NCI-H1436 treated with DMSO at 0.1 percent for 48 hours (cell line): Measurements from ENCODE around the gene RAB32.

Experiments used
- DNase-seq: peaks from one replicate; lab custom pipeline; 2025; lab: John Stamatoyannopoulos, UW

RAB32 gene

DNA sequence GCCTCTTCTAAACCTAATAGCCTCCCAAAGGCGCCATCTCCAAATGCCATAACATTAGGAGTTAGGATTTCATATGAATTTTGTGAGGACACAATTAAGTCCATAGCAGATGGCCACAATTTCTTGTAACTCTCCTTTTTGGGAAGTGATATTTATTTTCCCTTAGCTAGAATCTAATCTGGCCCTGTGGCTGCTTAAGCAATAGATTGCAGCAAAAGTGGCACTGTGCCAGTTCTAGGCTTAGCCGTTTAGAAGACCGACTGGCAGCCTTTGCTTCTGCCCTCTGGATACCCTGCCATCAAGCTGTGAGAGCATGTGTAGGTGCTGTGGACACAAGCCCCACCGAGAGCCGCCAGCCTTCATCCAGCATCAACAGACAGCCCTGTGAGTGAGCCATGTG is 39.2 kb downstream of the RAB32 start:
- no peak for DNase-seq

DNA sequence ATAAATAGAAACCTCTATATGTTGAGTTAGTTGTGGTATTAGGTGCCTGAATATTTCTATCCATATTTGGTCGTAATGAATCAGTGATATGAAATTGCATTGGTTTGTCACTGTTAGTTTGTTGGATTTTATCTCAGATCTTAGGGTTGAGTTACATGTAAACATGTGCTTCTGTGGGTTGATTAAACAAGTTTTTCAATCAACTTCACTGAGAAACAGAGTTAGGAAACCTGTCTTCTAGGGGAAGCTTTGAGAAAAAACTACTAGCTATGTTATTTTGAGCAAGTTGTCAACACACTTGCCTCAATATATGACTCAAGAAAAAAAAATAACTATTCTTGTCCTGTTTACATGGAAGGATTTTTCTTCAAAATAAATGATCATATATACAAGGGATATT is 40.3 kb downstream of the RAB32 start:
- DNase-seq = no peak

DNA sequence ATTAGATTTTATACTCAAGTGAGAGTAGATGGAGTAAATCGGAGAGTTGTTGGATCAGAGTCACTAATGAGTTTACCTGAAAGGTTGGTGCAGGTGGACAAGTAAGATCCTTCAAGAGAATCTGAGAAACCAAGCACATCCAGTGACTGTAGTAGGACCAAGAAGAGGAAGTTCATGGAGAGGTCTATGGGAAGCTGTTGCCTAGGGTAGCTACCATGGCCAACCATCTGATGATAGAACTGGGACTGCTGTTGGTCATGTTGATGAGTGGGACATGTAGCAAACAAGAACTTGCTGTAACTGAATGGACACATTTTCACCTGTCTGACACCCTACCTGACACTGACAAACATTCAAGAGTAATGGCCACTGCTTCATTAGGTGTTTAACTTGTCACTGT is 43.8 kb downstream of the RAB32 start:
- no peak for DNase-seq

DNA sequence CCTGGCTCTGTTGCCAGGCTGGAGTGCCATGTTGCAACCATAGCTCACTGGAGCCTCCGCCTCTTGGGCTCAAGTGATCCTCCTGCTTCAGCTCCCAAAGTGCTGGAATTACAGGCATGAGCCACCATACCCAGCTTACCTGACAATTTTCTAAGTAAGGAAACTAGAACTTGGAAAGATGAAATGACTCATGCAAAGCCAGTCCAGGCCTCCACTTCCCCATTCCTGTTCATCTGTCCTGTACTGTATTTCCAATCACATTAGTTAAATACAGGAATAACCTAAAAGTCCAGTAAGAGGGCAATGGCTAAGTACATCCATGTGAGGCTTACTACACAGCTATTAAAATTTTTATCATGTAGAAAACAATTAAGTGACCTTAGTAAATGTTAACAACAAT is 46.9 kb downstream of the RAB32 start:
- DNase-seq = no peak

DNA sequence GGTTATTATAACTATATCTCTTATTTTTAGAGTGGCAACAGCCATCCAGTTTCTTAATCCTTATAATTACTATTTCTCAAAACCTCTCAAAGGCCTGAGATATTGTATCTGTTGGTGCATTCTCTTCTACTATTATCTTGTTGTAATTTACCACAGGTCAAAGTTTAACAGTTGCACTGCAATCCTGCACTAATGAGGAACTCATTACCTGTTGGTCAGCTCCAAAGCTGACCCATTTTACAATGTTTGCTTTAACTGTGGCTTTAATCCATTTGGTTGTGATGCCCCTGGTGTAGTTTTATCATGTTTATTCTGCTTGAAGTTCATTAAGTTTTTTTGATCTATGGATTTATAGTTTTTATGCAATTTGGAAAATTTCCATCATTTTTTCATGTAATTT is 48.8 kb downstream of the RAB32 start:
- DNase-seq = no peak

DNA sequence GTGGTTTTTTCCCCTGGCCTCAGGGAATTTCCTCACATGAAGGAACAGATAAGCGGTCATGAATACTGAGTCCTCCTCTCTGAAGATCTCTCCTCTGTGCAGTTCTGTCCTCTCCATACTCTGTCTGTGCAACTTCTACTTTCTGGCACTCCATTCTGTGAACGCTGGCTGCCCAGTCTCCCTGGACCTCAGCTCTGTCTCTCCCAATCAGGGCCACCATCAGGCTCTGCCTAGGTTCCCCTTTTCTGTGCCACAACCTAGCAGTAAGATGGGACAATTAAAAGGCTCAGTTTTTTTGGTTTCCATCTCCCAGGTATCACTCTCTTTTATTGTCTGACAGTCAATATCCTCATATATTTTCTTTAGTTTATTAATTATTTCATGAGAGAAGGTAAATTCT is 50.4 kb downstream of the RAB32 start:
- DNase-seq = no peak

DNA sequence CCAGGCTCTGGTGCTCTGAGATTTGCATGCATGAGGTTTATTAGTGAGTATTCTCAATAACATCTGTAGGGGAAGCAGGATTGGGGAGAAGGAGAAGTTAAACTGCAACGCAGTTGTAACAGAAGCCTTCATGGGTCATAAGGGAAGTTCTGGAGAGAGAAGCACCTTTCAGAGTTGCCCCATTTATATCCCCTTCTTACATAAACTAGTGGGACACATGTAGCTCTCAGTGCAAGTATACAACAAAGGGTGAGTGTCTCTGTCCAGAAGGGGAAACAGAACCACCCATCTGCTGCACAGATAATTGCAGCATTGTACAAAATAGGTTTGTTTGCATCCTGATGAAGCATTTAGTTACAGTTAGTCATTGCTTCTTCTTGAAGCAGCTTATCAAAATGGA is 50.9 kb downstream of the RAB32 start:
- DNase-seq = no peak

DNA sequence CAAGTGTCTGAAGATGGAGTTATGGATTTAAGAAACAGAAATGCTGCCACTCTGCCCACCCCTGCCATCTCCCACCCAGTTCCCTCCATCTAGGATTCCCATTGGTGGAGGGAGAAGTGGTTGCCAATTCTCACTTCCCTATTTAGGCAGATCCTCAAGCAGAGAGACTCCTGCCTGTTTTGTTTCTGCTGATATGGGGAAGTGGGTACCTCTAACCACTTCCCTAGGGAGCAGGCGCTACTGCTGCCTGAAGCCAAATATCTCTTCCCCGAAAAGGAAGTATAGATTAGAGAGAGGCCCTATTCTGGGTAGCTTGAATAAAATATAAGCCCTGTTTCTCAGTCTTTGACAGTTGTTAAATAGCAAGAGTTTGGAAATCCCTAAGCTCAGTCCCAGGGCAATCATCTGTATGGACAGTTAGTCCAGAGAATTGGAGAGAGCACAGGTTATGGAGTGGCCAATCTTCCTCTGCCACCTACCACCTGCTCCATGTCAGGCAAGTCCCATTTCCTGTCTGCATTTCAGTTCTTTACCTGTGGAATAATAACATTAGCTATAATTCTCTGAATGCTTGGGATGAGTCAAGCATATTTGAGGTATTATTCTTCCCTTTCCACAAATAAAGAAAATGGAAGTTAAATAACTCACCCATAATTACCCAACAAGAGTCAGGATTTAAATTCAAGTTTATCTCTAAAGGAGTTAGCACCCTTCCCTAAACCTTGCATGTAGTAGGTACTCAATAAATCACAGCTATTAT is 52.5 kb downstream of the RAB32 start:
- no peak for DNase-seq

DNA sequence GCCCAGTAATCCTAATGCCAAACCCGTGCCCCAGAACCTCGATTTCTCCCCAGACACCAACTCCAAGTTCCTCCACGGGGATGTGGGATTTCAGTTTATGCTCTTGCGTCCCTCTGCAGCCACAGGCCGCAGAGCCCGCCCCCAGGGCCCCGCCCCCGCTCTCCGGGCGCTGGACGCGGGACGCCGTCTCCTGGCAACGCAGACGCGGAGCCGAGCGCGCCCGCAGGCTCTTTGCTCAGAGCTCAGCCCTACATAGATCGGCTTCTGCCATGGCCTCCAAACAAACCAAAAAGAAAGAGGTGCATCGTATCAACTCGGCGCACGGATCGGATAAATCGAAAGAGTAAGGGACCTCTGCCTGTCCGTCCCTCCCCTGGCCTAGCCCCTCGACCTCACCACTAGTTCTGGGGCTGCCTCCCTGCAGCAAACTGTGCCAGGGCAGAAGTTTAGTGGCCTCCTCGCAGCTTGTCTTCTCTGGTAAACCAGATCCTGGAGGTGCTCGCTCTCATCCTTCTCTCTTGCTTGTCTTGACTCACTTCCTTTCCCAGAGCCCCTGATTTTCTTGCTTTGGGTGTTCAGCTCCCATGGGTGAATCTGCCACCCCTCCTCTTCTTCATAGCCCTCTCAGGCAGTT is 55.3 kb downstream of the RAB32 start, which contains the start of gene ADGB:
TSS of gene ADGB (plus strand) at position 201 of the 634 bp plus-strand sequence. CDS start at position 270, 69 bp downstream.
- DNase-seq = no peak

DNA sequence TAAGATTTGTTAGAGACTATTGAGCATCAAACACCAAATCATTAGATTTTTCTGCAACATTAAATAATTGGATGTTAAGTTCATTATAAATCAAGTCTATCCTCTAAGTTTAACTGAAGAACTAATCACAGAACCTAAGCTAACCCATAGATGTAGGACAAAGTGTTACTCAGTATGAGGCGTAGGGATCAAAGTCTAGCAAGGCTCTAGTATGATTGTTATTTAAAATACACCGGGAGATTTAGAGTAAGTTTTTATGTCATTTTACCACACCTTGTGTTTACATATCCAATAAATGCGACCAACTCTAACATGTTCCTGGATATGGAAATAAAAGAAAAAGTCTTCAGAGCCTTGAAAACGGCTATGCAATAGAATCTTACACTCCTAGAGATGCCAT is 57.7 kb downstream of the RAB32 start:
- DNase-seq = no peak

DNA sequence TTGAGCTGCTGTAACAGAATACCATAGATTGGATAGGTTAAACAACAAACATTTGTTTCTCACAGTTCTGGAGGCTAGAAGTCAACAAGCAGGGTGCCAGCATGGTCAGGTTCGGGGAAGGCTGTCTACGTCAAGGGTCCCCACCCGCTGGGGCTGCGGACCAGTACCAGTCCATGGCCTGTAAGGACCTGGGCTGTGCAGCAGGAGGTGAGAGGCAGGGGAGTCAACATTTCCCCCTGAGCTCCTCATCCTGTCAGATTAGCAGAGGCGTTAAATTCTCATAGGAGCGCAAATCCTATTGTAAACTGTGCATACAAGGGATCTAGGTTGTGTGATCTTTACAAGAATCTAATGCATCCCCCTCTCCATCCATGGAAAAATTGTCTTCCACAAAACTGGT is 58.9 kb downstream of the RAB32 start:
- no peak for DNase-seq
